GM21381 (cell line): ENCODE data around the gene CACNG7.

ENCODE experiments used
- ATAC-seq: cut with Tn5 transposase; IDR thresholded peaks from one replicate; pipeline ENCODE4 v1.9.1; 2021; ENCODE audit warnings: mild to moderate bottlenecking, moderate library complexity; ENCODE audit not compliant: unreplicated experiment

Gene CACNG7

GRCh38 chr19:53877361-53877766, 31.7 kb upstream of the CACNG7 start:
- no peak for ATAC-seq

DNA sequence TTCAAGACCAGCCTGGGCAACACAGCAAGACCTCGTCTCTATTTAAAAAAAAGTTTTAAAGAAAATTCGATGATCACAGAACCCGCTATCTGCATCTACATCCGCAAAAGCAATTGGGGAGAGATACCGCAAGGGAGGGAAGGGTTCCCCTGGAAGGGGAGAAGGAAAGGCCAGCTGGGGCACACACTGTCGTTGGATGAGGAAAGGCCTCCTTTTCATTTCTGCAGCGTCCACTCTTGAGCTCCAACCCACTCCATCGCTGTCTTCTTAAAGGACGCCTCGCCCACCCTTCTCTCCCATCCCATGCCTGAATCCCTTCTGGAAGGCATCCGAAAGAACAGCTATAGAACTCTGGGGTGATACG, 30.3 kb upstream of the CACNG7 start:
- ATAC-seq: no peak

DNA sequence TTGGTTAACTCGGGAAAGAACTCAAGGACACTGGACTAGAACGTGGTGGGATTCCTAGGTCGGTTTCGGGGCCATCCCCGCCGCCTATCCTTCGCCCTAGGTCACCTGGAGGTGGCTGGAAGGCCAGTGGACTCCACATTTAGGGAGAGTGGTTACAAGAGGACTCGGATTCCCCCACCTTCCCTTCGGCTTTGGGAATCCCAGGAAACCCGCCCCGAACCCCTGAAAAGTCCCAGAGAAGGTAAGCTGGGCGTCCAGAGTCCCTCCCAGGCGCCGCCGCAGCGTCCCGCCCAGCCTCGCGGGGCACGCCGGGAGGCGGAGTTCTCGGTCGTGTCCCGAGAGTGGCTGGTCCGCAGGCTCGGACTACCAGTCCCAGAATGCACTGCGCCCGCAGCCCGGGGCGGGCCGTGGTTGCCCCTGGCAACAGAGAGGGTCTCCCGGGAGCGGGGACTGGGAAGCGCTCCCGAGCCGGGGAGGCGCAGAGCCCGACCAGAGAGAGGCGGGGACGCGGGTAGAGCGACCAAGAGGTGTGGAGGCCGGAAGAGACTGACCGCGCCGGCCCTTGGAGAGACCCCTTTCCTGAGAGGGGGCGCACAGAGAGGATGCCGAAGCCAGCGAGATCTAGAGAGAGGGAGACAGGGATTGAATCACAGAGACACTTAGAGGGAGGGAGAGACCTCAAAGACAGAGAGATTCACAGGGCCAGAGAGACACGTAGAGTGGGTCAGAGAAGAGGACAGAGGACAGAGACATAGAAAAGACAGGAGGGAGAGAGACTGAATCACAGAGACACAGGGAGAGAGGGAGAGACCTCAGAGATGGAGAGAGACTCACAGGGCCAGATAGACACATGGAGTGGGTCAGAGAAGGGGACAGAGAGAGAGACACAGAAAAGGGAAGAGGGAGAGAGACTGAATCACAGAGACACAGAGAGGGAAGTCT, 29.7 kb upstream of the CACNG7 start:
- peak; percentile 89 for ATAC-seq

- no peak for ATAC-seq
Measured at GRCh38 chr19:53880711-53881481, 28.2 kb upstream of the CACNG7 start.

DNA sequence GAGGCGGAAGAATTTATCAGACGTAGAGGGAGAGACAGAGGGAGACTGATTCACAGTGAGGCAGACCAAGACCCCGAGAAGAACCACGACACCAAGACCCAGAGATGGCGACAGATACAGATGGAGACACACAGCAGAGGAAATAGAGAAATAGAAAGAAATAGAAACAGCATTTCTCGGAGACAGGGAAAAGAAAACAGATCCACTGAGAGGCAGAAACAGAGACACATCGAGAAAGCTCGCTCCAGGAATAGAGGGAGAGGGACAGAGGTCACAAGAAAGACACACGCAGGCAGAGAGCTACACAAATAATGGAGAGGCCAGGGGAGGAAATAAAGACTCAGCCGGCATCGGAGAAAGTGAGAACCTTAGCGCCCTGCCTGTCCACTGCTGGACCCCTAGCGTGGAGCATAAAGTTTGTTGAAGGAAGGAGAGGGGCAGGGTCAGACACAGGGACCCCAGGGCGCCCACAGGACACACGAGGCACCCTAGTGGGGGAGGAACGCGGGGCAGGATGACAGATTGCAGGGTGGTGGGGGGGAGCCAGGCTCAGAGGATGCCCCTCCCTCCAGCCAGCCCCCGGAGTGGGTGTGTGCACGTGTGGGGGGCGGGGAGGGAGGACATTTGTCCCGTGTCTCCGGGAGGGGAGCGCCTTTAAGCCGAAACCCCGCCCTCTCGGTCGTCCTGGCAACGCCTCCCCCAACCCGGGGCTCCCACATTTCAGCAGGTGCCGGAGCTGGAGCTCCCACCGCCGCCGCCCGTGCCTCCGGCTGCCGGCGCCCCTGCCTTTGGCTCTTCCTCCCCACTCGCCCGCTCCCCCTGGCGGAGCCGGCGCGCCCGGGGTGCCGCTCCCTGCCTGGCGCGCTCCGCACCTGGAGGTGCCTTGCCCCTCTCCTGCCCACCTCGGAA, 27.3 kb upstream of the CACNG7 start, which contains the start of gene PRKCG:
PRKCG (plus strand) TSS at position 716 of the 909 bp plus-strand sequence. CDS start 298 bp downstream, outside the sequence.
- no peak for ATAC-seq

DNA sequence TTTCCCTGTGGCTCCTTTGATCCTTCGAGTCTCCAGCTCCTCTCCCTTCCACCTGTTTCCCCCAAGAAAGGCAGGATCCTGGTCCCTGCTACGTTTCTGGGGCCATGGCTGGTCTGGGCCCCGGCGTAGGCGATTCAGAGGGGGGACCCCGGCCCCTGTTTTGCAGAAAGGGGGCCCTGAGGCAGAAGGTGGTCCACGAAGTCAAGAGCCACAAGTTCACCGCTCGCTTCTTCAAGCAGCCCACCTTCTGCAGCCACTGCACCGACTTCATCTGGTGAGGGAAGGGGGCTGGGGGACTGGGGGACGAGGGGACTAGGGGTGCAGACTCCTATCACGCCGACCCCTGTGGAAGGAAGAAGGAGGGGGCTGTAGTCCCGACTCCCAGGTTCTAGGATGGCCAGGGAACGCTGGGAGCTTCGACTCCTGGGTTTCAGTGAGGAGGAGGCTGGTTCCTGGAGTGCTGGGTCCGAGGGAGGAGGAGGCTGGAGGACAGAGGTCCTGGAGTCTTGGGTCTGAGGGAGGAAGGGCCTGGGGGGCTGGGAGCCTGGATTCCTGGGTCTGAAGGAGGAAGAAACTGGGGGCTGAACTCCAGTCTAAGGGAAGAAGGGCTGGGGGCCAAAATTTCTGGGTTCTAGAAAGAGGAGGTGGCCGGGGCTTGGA, 26.6 kb upstream of the CACNG7 start:
- no peak for ATAC-seq

DNA sequence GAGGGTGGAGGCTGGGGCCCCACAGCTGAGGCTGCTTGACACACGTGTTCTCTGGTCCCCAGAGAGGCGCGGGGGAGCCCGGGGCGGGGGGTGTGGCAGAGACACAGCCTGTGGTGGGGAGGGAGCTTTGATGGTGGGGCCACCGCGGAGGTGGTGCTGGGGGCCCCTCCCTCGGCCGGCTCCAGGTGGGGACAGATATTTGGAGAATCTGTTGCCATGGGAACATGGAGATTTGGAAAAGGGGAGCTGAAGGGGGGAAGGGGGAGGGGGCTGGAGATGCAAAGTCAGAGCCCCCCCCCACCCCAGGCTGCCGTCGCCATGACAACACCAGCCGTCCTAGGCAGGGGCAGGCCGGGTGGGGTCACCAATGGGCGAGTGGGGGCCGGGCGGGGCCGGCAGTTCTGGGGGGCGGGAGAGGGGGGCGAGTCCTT, 25.8 kb upstream of the CACNG7 start:
- ATAC-seq: no peak

DNA sequence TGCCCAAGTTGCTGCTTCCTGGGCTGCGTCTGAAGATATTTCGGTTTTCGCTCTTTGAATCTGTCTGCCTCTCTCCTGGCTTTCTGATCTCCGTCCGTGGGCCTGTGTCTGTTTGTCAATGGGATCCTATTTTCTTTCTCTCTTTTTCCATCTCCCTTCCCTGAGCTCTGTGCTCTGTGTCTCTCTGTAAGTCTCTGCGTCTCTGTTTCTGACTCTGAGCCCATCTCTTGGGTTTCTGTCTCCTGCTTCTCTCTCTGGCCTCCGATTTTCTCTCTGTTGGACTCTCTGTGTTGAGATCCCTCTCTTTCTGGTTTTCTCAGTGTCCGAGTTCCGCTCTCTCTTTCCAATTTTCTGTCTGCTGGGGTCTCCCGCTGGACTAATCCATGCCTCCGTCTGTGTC, 25.3 kb upstream of the CACNG7 start:
- no peak for ATAC-seq

GRCh38 chr19:53884256-53884655, 24.8 kb upstream of the CACNG7 start:
- no peak for ATAC-seq

GRCh38 chr19:53885036-53885435, 24.0 kb upstream of the CACNG7 start:
- no peak for ATAC-seq

DNA sequence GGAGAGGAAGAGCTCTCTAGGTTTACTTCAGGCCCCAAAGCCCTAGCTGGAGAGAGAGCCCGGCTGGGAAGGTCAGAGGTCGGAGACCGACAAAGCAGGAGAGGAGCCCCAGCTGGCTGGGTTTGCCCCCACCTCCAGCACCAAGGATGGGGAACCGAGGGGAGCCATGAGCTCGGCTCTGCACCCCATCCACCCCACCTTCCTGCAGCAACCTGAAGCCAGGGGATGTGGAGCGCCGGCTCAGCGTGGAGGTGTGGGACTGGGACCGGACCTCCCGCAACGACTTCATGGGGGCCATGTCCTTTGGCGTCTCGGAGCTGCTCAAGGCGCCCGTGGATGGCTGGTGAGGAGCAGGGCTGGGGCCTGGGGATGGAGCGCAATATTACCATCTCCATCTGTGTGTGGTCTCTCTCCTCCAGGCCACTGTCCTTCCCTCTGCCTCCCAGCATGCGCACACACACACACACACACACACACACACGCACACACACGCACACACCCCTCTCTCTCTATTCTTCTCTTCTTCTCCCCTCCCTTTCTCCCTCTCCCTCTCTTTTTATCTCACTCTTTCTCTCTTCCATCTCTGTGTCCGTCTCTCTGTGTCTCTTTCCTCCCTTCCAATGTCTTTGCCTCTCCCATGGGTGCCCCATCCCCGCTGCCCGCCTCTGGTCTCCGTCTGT, 16.6 kb upstream of the CACNG7 start:
- no peak for ATAC-seq

DNA sequence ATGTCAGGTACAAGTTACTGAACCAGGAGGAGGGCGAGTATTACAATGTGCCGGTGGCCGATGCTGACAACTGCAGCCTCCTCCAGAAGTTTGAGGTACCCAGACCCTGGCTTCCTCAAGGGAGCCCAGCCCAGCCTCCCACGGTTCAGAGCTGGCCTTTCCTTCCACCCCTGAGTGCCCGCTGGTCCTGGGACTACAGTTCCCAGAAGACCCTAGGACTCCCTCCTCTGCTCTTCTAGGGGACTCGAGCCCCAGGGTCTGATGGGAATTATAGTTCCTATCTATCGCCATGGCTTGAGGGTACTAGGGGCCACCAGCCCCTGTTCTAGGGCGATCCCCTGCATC, 16.1 kb upstream of the CACNG7 start:
- ATAC-seq: no peak

DNA sequence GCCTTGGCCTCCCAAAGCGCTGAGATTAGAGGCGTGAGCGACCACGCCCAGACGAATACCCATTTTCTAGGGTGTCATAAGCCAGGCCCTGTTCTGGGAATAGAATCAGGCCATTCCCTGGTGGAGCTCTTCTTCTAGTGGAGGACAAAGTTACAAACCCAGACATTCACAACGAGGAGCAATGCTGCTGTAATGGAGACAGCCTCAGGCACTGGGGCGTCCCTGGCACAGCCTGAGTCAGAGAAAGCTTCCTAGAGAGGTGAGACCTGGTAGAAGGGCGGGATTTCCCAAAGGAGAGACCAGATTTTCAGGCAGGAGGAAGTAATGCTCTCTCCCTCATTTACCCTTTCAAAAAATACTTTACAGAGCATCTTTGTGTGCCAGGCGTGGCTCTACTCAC, 14.4 kb upstream of the CACNG7 start:
- no peak for ATAC-seq

DNA sequence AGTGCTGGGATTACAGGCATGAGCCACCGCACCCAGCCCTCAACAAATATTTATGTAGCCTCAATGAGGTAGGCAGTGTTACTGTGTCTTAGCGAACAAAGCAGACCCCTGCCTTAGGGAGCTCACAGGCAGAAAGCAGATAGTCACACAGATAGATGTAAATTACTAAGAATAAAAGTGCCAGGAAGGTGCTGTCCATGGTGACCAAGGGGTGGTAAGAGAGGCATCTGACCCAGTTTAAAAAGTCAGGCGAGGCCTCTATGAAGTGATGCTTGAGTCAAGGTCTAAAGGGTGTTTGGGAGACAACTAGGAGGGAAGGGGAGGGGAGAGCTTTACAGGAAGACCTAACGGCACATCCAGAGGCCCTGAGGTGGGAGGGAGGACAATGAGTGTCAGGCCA, 12.4 kb upstream of the CACNG7 start:
- no peak for ATAC-seq

DNA sequence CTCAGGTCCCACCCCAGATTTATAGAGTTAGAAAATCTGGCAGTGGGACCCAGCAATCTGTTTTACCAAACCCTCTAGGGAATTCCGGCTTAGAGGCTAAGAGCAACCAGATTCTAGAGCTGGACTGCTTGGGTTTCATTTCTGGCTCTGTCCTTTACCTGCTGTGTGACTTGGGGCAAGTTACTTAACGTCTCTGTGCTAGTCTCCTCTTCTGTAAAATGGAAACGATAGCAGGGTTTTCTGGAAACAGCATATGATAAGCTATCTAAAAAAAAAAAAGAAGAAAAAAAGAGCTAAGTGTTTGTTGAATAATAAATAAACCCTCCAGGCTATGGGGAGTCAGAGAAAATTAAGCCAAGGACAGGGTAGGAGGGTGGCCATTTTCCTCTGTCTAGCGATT, 11.6 kb upstream of the CACNG7 start:
- ATAC-seq: no peak

GRCh38 chr19:53898166-53898565, 10.9 kb upstream of the CACNG7 start:
- ATAC-seq: no peak

- no peak for ATAC-seq
Measured at GRCh38 chr19:53898636-53899341, 10.3 kb upstream of the CACNG7 start.

DNA sequence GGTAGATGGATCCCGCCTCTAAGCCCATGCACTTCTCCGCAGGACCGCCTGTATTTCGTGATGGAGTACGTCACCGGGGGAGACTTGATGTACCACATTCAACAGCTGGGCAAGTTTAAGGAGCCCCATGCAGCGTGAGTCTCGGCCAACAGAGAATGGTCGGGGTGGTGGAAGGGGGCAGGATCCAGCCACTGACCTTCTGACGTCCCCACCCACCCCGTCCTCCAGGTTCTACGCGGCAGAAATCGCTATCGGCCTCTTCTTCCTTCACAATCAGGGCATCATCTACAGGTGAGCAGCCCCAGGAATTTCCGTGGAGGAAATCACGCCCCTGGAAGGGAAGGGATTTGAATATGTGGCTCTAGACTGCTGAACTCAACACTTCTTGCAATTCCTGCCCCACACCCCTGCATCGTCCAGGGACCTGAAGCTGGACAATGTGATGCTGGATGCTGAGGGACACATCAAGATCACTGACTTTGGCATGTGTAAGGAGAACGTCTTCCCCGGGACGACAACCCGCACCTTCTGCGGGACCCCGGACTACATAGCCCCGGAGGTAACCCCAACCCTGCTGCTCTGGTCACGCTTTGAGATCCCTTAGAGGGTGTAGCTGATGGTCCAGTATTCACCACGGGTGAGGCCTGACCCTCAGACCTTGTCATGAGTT, 8.8 kb upstream of the CACNG7 start:
- no peak for ATAC-seq
